Panc1 (cell line): Measurements from ENCODE around the gene FEM1B.

ENCODE experiments used
- CTCF ChIP-seq: fragments of 450-650 bp; IDR thresholded peaks from 2 replicates; pipeline ENCODE4 v1.5.1; 2017; ENCODE audit warnings: mild to moderate bottlenecking
- POLR2AphosphoS5 ChIP-seq: IDR thresholded peaks from 2 replicates; pipeline ENCODE4 v1.6.1; 2012; ENCODE audit warnings: mild to moderate bottlenecking, low read depth, low read length, moderate library complexity

DNA sequence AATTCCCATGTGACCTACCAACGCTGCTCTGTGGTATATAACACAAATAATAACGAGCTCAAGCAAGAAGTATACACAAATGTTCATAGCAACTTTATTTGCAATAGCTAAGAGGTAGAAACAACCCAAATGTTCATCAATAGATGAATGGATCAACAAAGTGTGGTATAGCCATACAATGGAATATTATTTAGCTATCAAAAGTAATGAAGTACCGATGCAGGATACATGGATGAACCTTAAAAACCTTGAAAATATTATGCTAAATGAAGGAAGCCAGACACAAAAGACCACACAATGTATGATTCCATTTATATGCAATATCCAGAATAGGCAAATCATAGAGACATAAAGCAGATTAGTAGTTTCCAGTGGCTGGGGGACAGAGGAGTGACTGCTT, 15.6 kb upstream of the FEM1B start:
- TF ChIP-seq POLR2AphosphoS5 (no peak), CTCF (no peak)
